ENCODE measurements around the gene CHRNA4. TPM values are rescaled to one million over a fixed set of nuclear protein-coding genes. Genes with fewer than 3 reads are reported as not detected.
A peak's percentile ranks its signal among the peaks of the same experiment; 100 is the strongest.

The CHRNA4 gene
- total and polyA plus RNA-seq, 2 of the 13 experiments (the other 11 are each of a cell fraction or from before 2014, with no cell fraction given): not detected

GRCh38 chr20:63377256-63377941 is 16.2 kb upstream of the CHRNA4 start (continued):
- TF ChIP-seq ZNF652 (CRISPR knock-in tag; IDR thresholded peaks at IDR 0.05; ENCODE audit: borderline replicate concordance, low read depth) (no peak), HNRNPH1 (optimal IDR thresholded peaks at IDR 0.05; ENCODE audit: low read depth, low read length) (no peak), PREB (CRISPR knock-in tag; IDR thresholded peaks at IDR 0.05) (no peak), ZNF558 (CRISPR knock-in tag; IDR thresholded peaks at IDR 0.05; ENCODE audit: borderline replicate concordance) (no peak), NR2F6 (IDR thresholded peaks at IDR 0.05) (peak; percentile 67), NR2F6 (CRISPR knock-in tag; IDR thresholded peaks at IDR 0.05) (peak; percentile 54; the same call in 1 of the 2 replicates), GPBP1L1 (CRISPR knock-in tag; IDR thresholded peaks at IDR 0.05) (no peak), RNF219 (CRISPR knock-in tag; IDR thresholded peaks at IDR 0.05) (no peak), ZNF274 (CRISPR knock-in tag; IDR thresholded peaks at IDR 0.05) (no peak), KDM3A (CRISPR knock-in tag; IDR thresholded peaks at IDR 0.05; ENCODE audit: low read depth) (no peak), ZNF556 (CRISPR knock-in tag; IDR thresholded peaks at IDR 0.05; ENCODE audit: borderline replicate concordance) (no peak), ZNF335 (CRISPR knock-in tag; IDR thresholded peaks at IDR 0.05) (no peak), ZNF687 (CRISPR knock-in tag; IDR thresholded peaks at IDR 0.05) (peak; percentile 23; the same call in 1 of the 2 replicates), ZNF232 (CRISPR knock-in tag; IDR thresholded peaks at IDR 0.05; ENCODE audit: borderline replicate concordance) (no peak), NFAT5 (CRISPR knock-in tag; IDR thresholded peaks at IDR 0.05) (no peak)
